SK-N-SH (cell line): ENCODE results near the gene RASSF4.

Experiments used
- CTCF ChIP-seq: fragments of 200-600 bp; sonication (generic); IDR thresholded peaks from 2 replicates; pipeline ENCODE4 v1.6.1; 2017; ENCODE audit warnings: antibody characterized with exemption, mild to moderate bottlenecking, moderate library complexity
- EP300 ChIP-seq, 2 experiments: IDR thresholded peaks; 2 replicates each; pipeline versions ENCODE4 v1.4.0 to v1.6.1; 2012; ENCODE audit warnings: borderline replicate concordance in 1 of 2, low read depth in 1 of 2, low read length in 1 of 2
- EZH2phosphoT487 ChIP-seq: fragments of 200-600 bp; sonication (generic); IDR thresholded peaks from 2 replicates; pipeline ENCODE4 v1.6.1; 2017; ENCODE audit warnings: low read depth, mixed run types, mild to moderate bottlenecking, antibody characterized with exemption, moderate library complexity, borderline replicate concordance
- JUND ChIP-seq: IDR thresholded peaks from 2 replicates; pipeline ENCODE4 v1.4.0; 2012
- MXI1 ChIP-seq: IDR thresholded peaks from 2 replicates; pipeline ENCODE4 v1.6.1; 2012; ENCODE audit warnings: mild to moderate bottlenecking, low read depth, low read length, improper control_type of control experiment
- NRF1 ChIP-seq: IDR thresholded peaks from 2 replicates; pipeline ENCODE4 v1.6.1; 2012; ENCODE audit warnings: low read depth, mild to moderate bottlenecking, low read length
- RAD21 ChIP-seq: IDR thresholded peaks from 2 replicates; pipeline ENCODE4 v1.6.1; 2012; ENCODE audit warnings: mild to moderate bottlenecking, low read length
- RFX5 ChIP-seq: IDR thresholded peaks from 2 replicates; pipeline ENCODE4 v1.6.1; 2012; ENCODE audit warnings: mild to moderate bottlenecking, improper control_type of control experiment, low read length
- SMC3 ChIP-seq: IDR thresholded peaks from 2 replicates; pipeline ENCODE4 v1.6.1; 2012; ENCODE audit warnings: low read depth, low read length, improper control_type of control experiment
- USF2 ChIP-seq: fragments of 150-350 bp; IDR thresholded peaks from 2 replicates; pipeline ENCODE4 v1.6.1; 2017; ENCODE audit warnings: antibody characterized with exemption, low read length, low read depth, borderline replicate concordance

DNA sequence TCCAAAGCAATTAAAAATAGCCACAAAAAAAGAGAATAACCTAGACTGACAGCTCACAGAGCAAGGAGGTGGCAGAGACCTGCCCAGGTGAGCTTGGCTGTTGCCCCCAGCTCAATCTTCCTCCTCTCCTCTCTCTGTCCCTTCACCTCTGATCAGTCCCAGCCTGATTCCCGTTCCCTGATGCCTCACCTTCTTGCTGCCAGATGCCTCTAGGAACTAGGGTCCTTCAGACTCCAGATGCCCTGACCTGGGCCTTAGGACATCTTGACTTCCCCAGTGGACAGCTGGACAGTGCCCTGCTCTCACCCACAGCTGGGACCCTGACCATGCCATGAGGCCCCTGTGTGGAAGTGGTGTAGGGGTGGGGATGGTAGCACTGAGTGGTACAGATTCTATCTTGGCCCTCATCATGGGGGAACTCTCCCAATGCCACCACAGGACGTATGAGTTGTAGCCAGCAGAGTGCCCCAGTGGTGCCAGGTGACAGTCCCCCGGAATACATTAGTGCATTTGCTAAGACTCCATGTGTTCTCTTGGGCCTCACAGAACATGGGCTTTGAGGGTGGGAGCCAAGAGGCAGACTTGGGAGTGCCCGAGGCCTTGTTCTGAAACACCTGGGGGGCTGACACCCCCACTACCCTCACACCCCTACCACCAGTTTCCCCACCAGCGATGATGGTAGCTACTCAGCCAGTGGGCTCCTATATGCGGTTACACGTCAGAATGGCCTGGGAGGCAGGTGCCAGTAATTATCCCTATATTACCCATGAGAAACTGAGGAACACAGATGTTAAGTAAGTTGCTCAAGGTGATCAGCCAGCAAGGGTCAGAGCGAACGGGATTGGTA lies 17.0 kb downstream of the RASSF4 start:
- no peak for TF ChIP-seq MXI1
- no peak for TF ChIP-seq EP300 (IDR thresholded peaks at IDR 0.05; ENCODE audit: borderline replicate concordance in 1 of 2, low read depth in 1 of 2, low read length in 1 of 2)
- TF ChIP-seq EZH2phosphoT487 = no peak
- TF ChIP-seq SMC3 = no peak
- TF ChIP-seq NRF1 = no peak
- no peak for TF ChIP-seq CTCF
- TF ChIP-seq USF2 = no peak
- no peak for TF ChIP-seq JUND
- no peak for TF ChIP-seq RAD21
- no peak for TF ChIP-seq RFX5
